Activated CD4-positive, alpha-beta T cell treated with anti-CD3 and anti-CD28 coated beads for 1 hour (primary cell): ENCODE results near the gene GARIN5A.
A peak's percentile ranks its signal among the peaks of the same experiment; 100 is the strongest.

Source experiments
- DNase-seq: peaks from one replicate; pipeline ENCODE4 v3.0.0-alpha.2; 2020

Gene GARIN5A

GRCh38 chr19:50432221-50433028 lies 44.2 kb downstream of the GARIN5A start, which contains the start of gene MYBPC2:
Gene MYBPC2 (plus strand): TSS chr19:50432892. CDS start chr19:50432954, 62 bp downstream.
- no peak for DNase-seq

- DNase-seq: peak; percentile 86
These were observed 45.1 kb downstream of the GARIN5A start for GRCh38 chr19:50431343-50432220.

GRCh38 chr19:50430888-50431342 lies 45.7 kb downstream of the GARIN5A start:
- DNase-seq: no peak

GRCh38 chr19:50428772-50429463 lies 47.7 kb downstream of the GARIN5A start:
- no peak for DNase-seq

GRCh38 chr19:50427997-50428425 lies 48.6 kb downstream of the GARIN5A start:
- DNase-seq: no peak

- DNase-seq: no peak
These were observed 49.2 kb downstream of the GARIN5A start for GRCh38 chr19:50427318-50427925.

GRCh38 chr19:50425581-50425980 lies 51.1 kb downstream of the GARIN5A start:
- DNase-seq: no peak

GRCh38 chr19:50423279-50424113 lies 53.2 kb downstream of the GARIN5A start:
- no peak for DNase-seq

GRCh38 chr19:50422397-50423278 lies 54.0 kb downstream of the GARIN5A start:
- DNase-seq: no peak

GRCh38 chr19:50420808-50421207 lies 55.8 kb downstream of the GARIN5A start:
- DNase-seq: no peak

- DNase-seq: no peak
These were observed 56.5 kb downstream of the GARIN5A start for GRCh38 chr19:50420127-50420526.

GRCh38 chr19:50419580-50420035 lies 57.0 kb downstream of the GARIN5A start:
- DNase-seq: no peak

- DNase-seq: no peak
These were observed 57.5 kb downstream of the GARIN5A start for GRCh38 chr19:50419022-50419579.

- DNase-seq: no peak
These were observed 58.2 kb downstream of the GARIN5A start, which contains the start of gene SPIB for GRCh38 chr19:50418176-50419021. Gene SPIB (plus strand): TSS chr19:50418938. CDS start chr19:50418963, 25 bp downstream.

GRCh38 chr19:50417111-50418081 lies 59.3 kb downstream of the GARIN5A start:
- DNase-seq: no peak
